H9 (cell line): ENCODE data around the gene SQSTM1. TPM values are rescaled to one million over a fixed set of nuclear protein-coding genes. Genes with fewer than 3 reads are reported as not detected.

Source experiments
- DNase-seq: peaks from one replicate; pipeline ENCODE4 v3.0.0-alpha.2; 2017
- H2AFZ ChIP-seq: one replicate; pipeline ENCODE4 v1.6.1; 2013; ENCODE audit warnings: mild to moderate bottlenecking, low read length, control low read depth, moderate library complexity
- H2AK5ac ChIP-seq: 2 replicates; pipeline ENCODE4 v1.6.1; 2013; ENCODE audit warnings: low read length, control low read depth, mixed read lengths; ENCODE audit not compliant: insufficient read length
- H2BK120ac ChIP-seq: one replicate; pipeline ENCODE4 v1.6.1; 2013; ENCODE audit warnings: low read depth, mild to moderate bottlenecking, low read length, control low read depth, inconsistent platforms; ENCODE audit not compliant: poor library complexity, severe bottlenecking
- H2BK12ac ChIP-seq: 2 replicates; pipeline ENCODE4 v1.6.1; 2013; ENCODE audit warnings: low read length, control low read depth, mixed read lengths, low read depth; ENCODE audit not compliant: insufficient read length
- H2BK15ac ChIP-seq: 2 replicates; pipeline ENCODE4 v1.6.1; 2013; ENCODE audit warnings: low read depth, low read length, control low read depth
- H2BK20ac ChIP-seq: one replicate; pipeline ENCODE4 v1.6.1; 2013; ENCODE audit warnings: low read depth, mild to moderate bottlenecking, low read length, control low read depth, inconsistent platforms; ENCODE audit not compliant: poor library complexity, severe bottlenecking
- H2BK5ac ChIP-seq: 2 replicates; pipeline ENCODE4 v1.6.1; 2013; ENCODE audit warnings: low read length, control low read depth, mixed read lengths; ENCODE audit not compliant: insufficient read length
- H3K14ac ChIP-seq: 2 replicates; pipeline ENCODE4 v1.6.1; 2013; ENCODE audit warnings: low read length, control low read depth; ENCODE audit not compliant: insufficient read depth
- H3K18ac ChIP-seq: 2 replicates; pipeline ENCODE4 v1.6.1; 2013; ENCODE audit warnings: low read depth, mild to moderate bottlenecking, mixed read lengths, low read length, control low read depth; ENCODE audit not compliant: insufficient read length
- H3K23ac ChIP-seq: 2 replicates; pipeline ENCODE4 v1.6.1; 2013; ENCODE audit warnings: low read length, control low read depth, mixed read lengths, low read depth; ENCODE audit not compliant: insufficient read length
- H3K23me2 ChIP-seq: 2 replicates; pipeline ENCODE4 v1.6.1; 2013; ENCODE audit warnings: low read depth, mild to moderate bottlenecking, mixed read lengths, low read length, control low read depth; ENCODE audit not compliant: insufficient read length, poor library complexity, severe bottlenecking
- H3K27ac ChIP-seq: 2 replicates; pipeline ENCODE4 v1.5.1; 2013; ENCODE audit warnings: low read length, control low read depth, mixed read lengths, low read depth; ENCODE audit not compliant: insufficient read length
- H3K27me3 ChIP-seq: 2 replicates; pipeline ENCODE4 v1.6.1; 2013; ENCODE audit warnings: low read length, control low read depth, inconsistent platforms; ENCODE audit not compliant: insufficient read depth
- H3K4ac ChIP-seq: 2 replicates; pipeline ENCODE4 v1.6.1; 2013; ENCODE audit warnings: low read depth, mild to moderate bottlenecking, control low read depth, inconsistent platforms, low read length, moderate library complexity
- H3K4me1 ChIP-seq: 2 replicates; pipeline ENCODE4 v1.6.1; 2013; ENCODE audit warnings: low read length, control low read depth, inconsistent platforms; ENCODE audit not compliant: insufficient read depth
- H3K4me2 ChIP-seq: 2 replicates; pipeline ENCODE4 v1.6.1; 2013; ENCODE audit warnings: low read length, control low read depth, mixed read lengths; ENCODE audit not compliant: insufficient read length, insufficient read depth
- H3K56ac ChIP-seq: 2 replicates; pipeline ENCODE4 v1.6.1; 2013; ENCODE audit warnings: low read depth, mild to moderate bottlenecking, mixed read lengths, low read length, control low read depth; ENCODE audit not compliant: insufficient read length
- H3K79me1 ChIP-seq: 2 replicates; pipeline ENCODE4 v1.6.1; 2013; ENCODE audit warnings: low read depth, mild to moderate bottlenecking, moderate library complexity, low read length, control low read depth, inconsistent platforms; ENCODE audit not compliant: insufficient read depth, poor library complexity, severe bottlenecking
- H3K79me2 ChIP-seq: 2 replicates; pipeline ENCODE4 v1.6.1; 2013; ENCODE audit warnings: low read length, control low read depth, inconsistent platforms; ENCODE audit not compliant: insufficient read depth
- H3K9ac ChIP-seq: 2 replicates; pipeline ENCODE4 v1.6.1; 2013; ENCODE audit warnings: low read length, control low read depth, mixed read lengths; ENCODE audit not compliant: insufficient read length; ENCODE audit errors: extremely low read depth
- H3K9me3 ChIP-seq: one replicate; pipeline ENCODE4 v1.6.1; 2013; ENCODE audit warnings: low read depth, low read length, inconsistent platforms; ENCODE audit not compliant: control insufficient read depth
- H3T11ph ChIP-seq: one replicate; pipeline ENCODE4 v1.6.1; 2013; ENCODE audit warnings: mild to moderate bottlenecking, low read length, control low read depth, inconsistent platforms
- H4K20me1 ChIP-seq: one replicate; pipeline ENCODE4 v1.6.1; 2013; ENCODE audit not compliant: control insufficient read depth, insufficient read length, insufficient read depth
- H4K5ac ChIP-seq: 2 replicates; pipeline ENCODE4 v1.6.1; 2013; ENCODE audit warnings: low read depth, mild to moderate bottlenecking, mixed read lengths, low read length, control low read depth; ENCODE audit not compliant: insufficient read length
- H4K8ac ChIP-seq: replicated peaks from 2 replicates; pipeline ENCODE4 v1.6.1; 2013; ENCODE audit warnings: low read length, control low read depth, mixed read lengths, low read depth; ENCODE audit not compliant: insufficient read length
- H4K91ac ChIP-seq: 2 replicates; pipeline ENCODE4 v1.6.1; 2013; ENCODE audit warnings: low read depth, mild to moderate bottlenecking, moderate library complexity, mixed read lengths, low read length, control low read depth; ENCODE audit not compliant: insufficient read length
- H3K27ac Mint-ChIP-seq, 3 experiments: 2 replicates in 2 of 3; 3 replicates in 1 of 3; pipeline ENCODE4 v1.8.0; 2020 to 2021; ENCODE audit warnings: mixed read lengths in 3 of 3, mild to moderate bottlenecking in 1 of 3, moderate library complexity in 1 of 3
- H3K27me3 Mint-ChIP-seq: 2 replicates; pipeline ENCODE4 v1.8.0; 2021; ENCODE audit warnings: low read depth, mild to moderate bottlenecking, moderate library complexity, mixed read lengths
- H3K36me3 Mint-ChIP-seq, 3 experiments: 2 replicates in 2 of 3; 3 replicates in 1 of 3; pipeline ENCODE4 v1.8.0; 2020 to 2021; ENCODE audit warnings: low read depth in 3 of 3, mixed read lengths in 3 of 3; ENCODE audit not compliant: insufficient read depth in 1 of 3
- H3K4me1 Mint-ChIP-seq, 2 experiments: 2 replicates each; pipeline ENCODE4 v1.8.0; 2020; ENCODE audit warnings: mixed read lengths in 2 of 2
- H3K4me3 Mint-ChIP-seq, 2 experiments: 2 replicates in 1 of 2; 3 replicates in 1 of 2; pipeline ENCODE4 v1.8.0; 2020 to 2021; ENCODE audit warnings: mild to moderate bottlenecking in 2 of 2, mixed read lengths in 2 of 2, moderate library complexity in 1 of 2
- H3K9me3 Mint-ChIP-seq, 2 experiments: 2 replicates in 1 of 2; 3 replicates in 1 of 2; pipeline ENCODE4 v1.8.0; 2020; ENCODE audit warnings: mild to moderate bottlenecking in 2 of 2, mixed read lengths in 2 of 2, moderate library complexity in 1 of 2
- CTCF ChIP-seq: fragments of 200-600 bp; sonication (generic); conservative IDR thresholded peaks from 3 replicates; pipeline ENCODE4 v1.8.0; 2021; ENCODE audit warnings: antibody characterized with exemption, mild to moderate bottlenecking
- WGBS: extraction: QIAGEN DNeasy Blood & Tissue Kit; methylation state at CpG from one replicate; pipeline ENCODE4 v1.1.7; 2013; ENCODE audit warnings: missing lambda C conversion rate, low lambda C conversion rate, mixed read lengths; ENCODE audit not compliant: insufficient read length; ENCODE audit errors: extremely low coverage; 5-methylcytosine and 5-hydroxymethylcytosine counted together
- total RNA-seq: library from RNA; stranded (reverse); gene quantifications from 2 replicates; pipeline ENCODE4 v1.2.1, GENCODE V29; 2021

The SQSTM1 gene
- total RNA-seq, 1 experiment from 2014 or later, result 144 TPM

- peaks cover 47 to 70% (median 69%) of the 10 kb centered on the region in 3 experiments for H3K36me3 Mint-ChIP-seq
Measured at GRCh38 chr5:179824745-179825112, 4.0 kb downstream of the SQSTM1 start.

More at GRCh38 chr5:179824745-179825112, 4.0 kb downstream of the SQSTM1 start:
- no peak overlapping the region for H2BK20ac ChIP-seq
- no peak for DNase-seq
- H4K91ac ChIP-seq, result no peak overlapping the region
- H2BK15ac ChIP-seq, result no peak overlapping the region
- no CpG with 5 or more reads among the region's 3 CpGs for WGBS
- Mint-ChIP-seq H3K9me3 (no peaks in the 10 kb centered on the region; a peak in 1 of 5 replicates), H3K4me3 (no peak overlapping the region), H3K27me3 (no peaks in the 10 kb centered on the region), H3K4me1 (peaks cover 43 to 45% of the 10 kb centered on the region in 2 experiments), H3K27ac (peak overlapping the region in 1 of 3 experiments; percentile 7; a peak in 2 of 7 replicates)
- H2AK5ac ChIP-seq, result no peak overlapping the region
- no peak overlapping the region for H4K5ac ChIP-seq
- H3K23me2 ChIP-seq, result no peaks in the 10 kb centered on the region
- H2BK120ac ChIP-seq, result no peak overlapping the region
- H3K18ac ChIP-seq, result no peak overlapping the region
- H2AFZ ChIP-seq, result no peak overlapping the region
- H3K79me2 ChIP-seq, result peaks cover 9% of the 10 kb centered on the region; the same call in 1 of the 2 replicates
- H4K8ac ChIP-seq, result no peak overlapping the region
- H4K20me1 ChIP-seq, result no peaks in the 10 kb centered on the region
- no peak for TF ChIP-seq CTCF
- H3K9ac ChIP-seq, result no peak overlapping the region
- peaks cover 10% of the 10 kb centered on the region for H3K79me1 ChIP-seq
- no peak overlapping the region for H3K23ac ChIP-seq
- H3K9me3 ChIP-seq, result no peaks in the 10 kb centered on the region
- no peaks in the 10 kb centered on the region for H3K27me3 ChIP-seq
- H3T11ph ChIP-seq, result no peak overlapping the region
- H3K14ac ChIP-seq, result no peak overlapping the region
- H3K27ac ChIP-seq, result no peak overlapping the region
- no peak overlapping the region for H2BK12ac ChIP-seq
- no peak overlapping the region for H3K4ac ChIP-seq
- H3K4me1 ChIP-seq, result peaks cover 10% of the 10 kb centered on the region; the same call in 1 of the 2 replicates
- no peak overlapping the region for H3K56ac ChIP-seq
- no peak overlapping the region for H3K4me2 ChIP-seq
- H2BK5ac ChIP-seq, result no peak overlapping the region
